GM12801 (cell line): Measurements from ENCODE around the gene ECHS1.

Experiments
- CTCF ChIP-seq: IDR thresholded peaks from one replicate; pipeline ENCODE4 v1.5.1; 2011; ENCODE audit warnings: control low read depth; ENCODE audit not compliant: insufficient read length; ENCODE audit errors: extremely low read depth

Gene ECHS1

GRCh38 chr10:133350283-133350949, 22.7 kb downstream of the ECHS1 start:
- no peak for TF ChIP-seq CTCF

- no peak for TF ChIP-seq CTCF
Observed at GRCh38 chr10:133349577-133350011, 23.6 kb downstream of the ECHS1 start.

- no peak for TF ChIP-seq CTCF
Observed at GRCh38 chr10:133349160-133349568, 24.0 kb downstream of the ECHS1 start.

- no peak for TF ChIP-seq CTCF
Observed at GRCh38 chr10:133347710-133348517, 25.2 kb downstream of the ECHS1 start.

GRCh38 chr10:133346413-133346812, 26.7 kb downstream of the ECHS1 start:
- TF ChIP-seq CTCF = no peak

- TF ChIP-seq CTCF = no peak
Observed at GRCh38 chr10:133344236-133344635, 28.9 kb downstream of the ECHS1 start.

GRCh38 chr10:133343558-133343957, 29.6 kb downstream of the ECHS1 start:
- no peak for TF ChIP-seq CTCF
